Mesodermal cell (in vitro differentiated cells): Measurements from ENCODE around the gene PTGR2.
"Not testable (repeated sequence)": the region's sequence is repeated elsewhere in the genome, so short reads cannot be mapped to it uniquely, and the experiment has no call there.

Source experiments
- H3K27ac ChIP-seq: 2 replicates; pipeline ENCODE4 v1.7.0; 2013; ENCODE audit warnings: mild to moderate bottlenecking, low read depth, low read length, moderate library complexity; ENCODE audit not compliant: severe bottlenecking
- H3K36me3 ChIP-seq: 2 replicates; pipeline ENCODE4 v1.7.1; 2013; ENCODE audit warnings: mild to moderate bottlenecking, low read length, moderate library complexity; ENCODE audit not compliant: control insufficient read depth, insufficient read depth
- H3K4me1 ChIP-seq: one replicate; pipeline ENCODE4 v1.7.1; 2013; ENCODE audit warnings: mild to moderate bottlenecking, low read length; ENCODE audit not compliant: insufficient read depth, control insufficient read depth, poor library complexity, severe bottlenecking
- H3K4me3 ChIP-seq: 2 replicates; pipeline ENCODE4 v1.7.0; 2013; ENCODE audit warnings: low read length, control low read depth, mild to moderate bottlenecking; ENCODE audit not compliant: insufficient read depth, poor library complexity, severe bottlenecking; ENCODE audit errors: extremely low read depth
- H3K9me3 ChIP-seq: 2 replicates; pipeline ENCODE4 v1.7.1; 2013; ENCODE audit warnings: mild to moderate bottlenecking, low read length, moderate library complexity; ENCODE audit not compliant: control insufficient read depth
- WGBS, 2 experiments: methylation state at CpG; one replicate each; pipeline ENCODE4 v1.1.5; 2013; ENCODE audit warnings: missing lambda C conversion rate in 2 of 2; ENCODE audit not compliant: insufficient coverage in 2 of 2; 5-methylcytosine and 5-hydroxymethylcytosine counted together

Gene PTGR2

GRCh38 chr14:73817020-73817655 is 34.5 kb upstream of the PTGR2 start:
- H3K4me1 ChIP-seq: no peaks in the 10 kb centered on the region
- H3K9me3 ChIP-seq: no peaks in the 10 kb centered on the region
- H3K27ac ChIP-seq: no peak overlapping the region
- WGBS, 2 experiments: 87 to 88% methylated on average over 3 to 5 of the region's 7 CpGs
- no peak overlapping the region for H3K4me3 ChIP-seq
- no peaks in the 10 kb centered on the region for H3K36me3 ChIP-seq

GRCh38 chr14:73818821-73819220 is 32.8 kb upstream of the PTGR2 start:
- 87 to 95% methylated on average over 7 to 9 of the region's 9 CpGs for WGBS, 2 experiments
- no peak overlapping the region for H3K4me3 ChIP-seq
- H3K9me3 ChIP-seq: no peaks in the 10 kb centered on the region
- no peak overlapping the region for H3K27ac ChIP-seq
- H3K4me1 ChIP-seq: no peaks in the 10 kb centered on the region
- H3K36me3 ChIP-seq: no peaks in the 10 kb centered on the region

GRCh38 chr14:73820631-73821030 is 31.0 kb upstream of the PTGR2 start:
- H3K4me3 ChIP-seq: no peak overlapping the region
- H3K9me3 ChIP-seq: no peaks in the 10 kb centered on the region
- WGBS, 2 experiments: 79 to 86% methylated on average over 1 to 2 of the region's 3 CpGs
- no peak overlapping the region for H3K27ac ChIP-seq
- no peaks in the 10 kb centered on the region for H3K4me1 ChIP-seq
- H3K36me3 ChIP-seq: no peaks in the 10 kb centered on the region

GRCh38 chr14:73823339-73823885 is 28.2 kb upstream of the PTGR2 start:
- no peaks in the 10 kb centered on the region for H3K4me1 ChIP-seq
- no peaks in the 10 kb centered on the region for H3K36me3 ChIP-seq
- no peak overlapping the region for H3K4me3 ChIP-seq
- H3K27ac ChIP-seq: no peak overlapping the region
- H3K9me3 ChIP-seq: no peaks in the 10 kb centered on the region

- Histone ChIP-seq H3K36me3 (no peaks in the 10 kb centered on the region), H3K4me3 (no peak overlapping the region), H3K4me1 (no peaks in the 10 kb centered on the region), H3K27ac (no peak overlapping the region), H3K9me3 (no peaks in the 10 kb centered on the region)
- WGBS, 2 experiments: 84 to 86% methylated on average over 2 to 4 of the region's 4 CpGs
Observed at GRCh38 chr14:73824127-73824526, 27.5 kb upstream of the PTGR2 start.

- H3K27ac ChIP-seq: no peak overlapping the region
- H3K36me3 ChIP-seq: no peaks in the 10 kb centered on the region
- H3K4me3 ChIP-seq: no peak overlapping the region
- H3K9me3 ChIP-seq: no peaks in the 10 kb centered on the region
- WGBS, 2 experiments: 83 to 85% methylated on average over 2 to 6 of the region's 8 CpGs
- H3K4me1 ChIP-seq: no peaks in the 10 kb centered on the region
Observed at GRCh38 chr14:73824536-73824935, 27.1 kb upstream of the PTGR2 start.

- H3K4me1 ChIP-seq: no peaks in the 10 kb centered on the region
- no peak overlapping the region for H3K4me3 ChIP-seq
- H3K9me3 ChIP-seq: no peaks in the 10 kb centered on the region
- 9% methylated on average over 4 of the region's 7 CpGs for WGBS, 2 experiments
- H3K36me3 ChIP-seq: no peaks in the 10 kb centered on the region
- H3K27ac ChIP-seq: no peak overlapping the region
Observed at GRCh38 chr14:73825551-73826188, 26.0 kb upstream of the PTGR2 start.

- H3K9me3 ChIP-seq, H3K36me3 ChIP-seq, H3K4me1 ChIP-seq, H3K4me3 ChIP-seq, H3K27ac ChIP-seq: not testable (repeated sequence)
- 87 to 88% methylated on average over 5 of the region's 7 CpGs for WGBS, 2 experiments
Observed at GRCh38 chr14:73827190-73827589, 24.4 kb upstream of the PTGR2 start.

- H3K4me1 ChIP-seq: peaks cover 10% of the 10 kb centered on the region
- H3K27ac ChIP-seq: no peak overlapping the region
- H3K36me3 ChIP-seq: no peaks in the 10 kb centered on the region
- 100% methylated on average over 2 of the region's 4 CpGs for WGBS, 2 experiments
- no peak overlapping the region for H3K4me3 ChIP-seq
- H3K9me3 ChIP-seq: no peaks in the 10 kb centered on the region
Observed at GRCh38 chr14:73829071-73829470, 22.6 kb upstream of the PTGR2 start.

- Histone ChIP-seq H3K27ac (no peak overlapping the region), H3K4me3 (no peak overlapping the region), H3K4me1 (peaks cover 13% of the 10 kb centered on the region), H3K36me3 (no peaks in the 10 kb centered on the region), H3K9me3 (no peaks in the 10 kb centered on the region)
- 91 to 93% methylated on average over 6 to 8 of the region's 9 CpGs for WGBS, 2 experiments
Observed at GRCh38 chr14:73829526-73830431, 21.9 kb upstream of the PTGR2 start.
